ENCODE results near the gene NFIX.

The NFIX gene

DNA sequence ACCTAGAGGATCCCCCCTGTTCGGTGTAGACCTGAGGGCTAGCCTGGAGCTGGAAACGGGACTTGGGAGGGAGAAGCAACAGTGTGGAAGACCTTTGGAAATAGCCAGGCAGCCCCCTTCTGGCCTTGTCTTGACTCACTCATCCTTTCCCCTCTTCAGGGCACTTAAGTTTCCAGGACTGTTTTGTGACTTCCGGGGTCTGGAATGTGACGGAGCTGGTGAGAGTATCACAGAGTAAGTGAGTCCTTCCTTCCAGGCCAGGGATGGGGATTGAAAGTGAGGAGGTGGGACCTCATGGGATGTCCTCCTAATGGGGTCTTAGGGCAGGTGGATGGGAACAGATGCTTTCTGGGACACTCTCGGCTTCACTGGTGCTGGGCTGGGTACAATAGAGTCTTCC, 78.0 kb downstream of the NFIX start:
- no peak overlapping the region for H3K4me3 ChIP-seq (ENCODE audit: low read depth, low read length)
- peaks cover 40% of the 10 kb centered on the region; the same call in 1 of the 2 replicates for H3K27me3 ChIP-seq (ENCODE audit: control insufficient read depth, insufficient read depth, low read length)
- no peak overlapping the region for H3K9ac ChIP-seq (ENCODE audit: low read length)
- H3K9me3 ChIP-seq (ENCODE audit: control insufficient read depth, insufficient read depth, low read depth, low read length) = no peaks in the 10 kb centered on the region
- H3K4me1 ChIP-seq (ENCODE audit: control insufficient read depth, insufficient read depth, low read length) = peaks cover 29% of the 10 kb centered on the region
- no peaks in the 10 kb centered on the region for H3K36me3 ChIP-seq (ENCODE audit: control insufficient read depth, insufficient read depth, low read length)
- no peak overlapping the region for H3K27ac ChIP-seq (ENCODE audit: low read depth, low read length)

DNA sequence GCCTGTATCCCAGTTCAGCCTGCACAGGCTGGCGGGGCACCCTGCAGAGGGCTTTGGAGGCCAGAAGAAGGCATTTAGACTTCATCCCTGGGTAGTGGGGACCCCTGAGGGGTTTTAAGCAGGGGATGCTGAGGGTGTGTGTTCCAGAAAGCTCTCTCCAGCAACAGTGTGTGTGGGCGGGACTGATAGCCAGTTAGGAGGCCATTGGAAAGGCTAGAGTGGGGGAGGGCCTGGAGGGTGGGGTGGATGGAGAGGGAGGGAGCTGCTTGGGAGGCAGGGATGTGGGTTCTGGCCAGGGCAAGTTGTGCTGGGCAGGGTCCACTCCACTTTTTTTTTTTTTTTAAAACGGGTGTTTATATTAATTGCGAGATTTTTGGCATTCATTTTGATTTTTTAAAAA, 79.1 kb downstream of the NFIX start:
- Histone ChIP-seq H3K4me3 (ENCODE audit: low read depth, low read length) (no peak overlapping the region), H3K27me3 (ENCODE audit: control insufficient read depth, insufficient read depth, low read length) (peaks cover 33% of the 10 kb centered on the region), H3K9me3 (ENCODE audit: control insufficient read depth, insufficient read depth, low read depth, low read length) (no peaks in the 10 kb centered on the region), H3K9ac (ENCODE audit: low read length) (no peak overlapping the region), H3K36me3 (ENCODE audit: control insufficient read depth, insufficient read depth, low read length) (no peaks in the 10 kb centered on the region), H3K27ac (ENCODE audit: low read depth, low read length) (no peak overlapping the region), H3K4me1 (ENCODE audit: control insufficient read depth, insufficient read depth, low read length) (peaks cover 40% of the 10 kb centered on the region)

DNA sequence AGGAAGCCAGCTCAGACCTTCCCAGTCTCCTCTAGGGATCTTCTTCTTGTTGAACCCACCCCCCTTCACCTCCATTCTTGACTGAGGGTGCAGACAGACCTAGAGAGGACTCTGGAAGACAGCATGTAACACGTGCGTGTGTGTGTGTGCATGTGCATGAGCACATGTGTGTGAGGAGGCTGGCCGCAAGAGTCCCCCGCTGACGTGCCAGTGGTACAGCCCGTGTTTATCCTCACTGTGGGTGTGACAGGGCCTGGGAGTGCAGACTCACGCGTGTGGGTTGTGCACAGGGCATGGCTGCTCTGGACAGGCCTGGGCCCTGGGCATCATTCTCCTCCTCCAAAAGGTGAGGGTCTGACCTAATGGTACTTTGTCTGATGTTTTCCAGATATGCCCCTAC, 81.0 kb downstream of the NFIX start:
- no peak overlapping the region for H3K27ac ChIP-seq (ENCODE audit: low read depth, low read length)
- H3K4me1 ChIP-seq (ENCODE audit: control insufficient read depth, insufficient read depth, low read length) = peaks cover 38% of the 10 kb centered on the region
- H3K36me3 ChIP-seq (ENCODE audit: control insufficient read depth, insufficient read depth, low read length) = no peaks in the 10 kb centered on the region

DNA sequence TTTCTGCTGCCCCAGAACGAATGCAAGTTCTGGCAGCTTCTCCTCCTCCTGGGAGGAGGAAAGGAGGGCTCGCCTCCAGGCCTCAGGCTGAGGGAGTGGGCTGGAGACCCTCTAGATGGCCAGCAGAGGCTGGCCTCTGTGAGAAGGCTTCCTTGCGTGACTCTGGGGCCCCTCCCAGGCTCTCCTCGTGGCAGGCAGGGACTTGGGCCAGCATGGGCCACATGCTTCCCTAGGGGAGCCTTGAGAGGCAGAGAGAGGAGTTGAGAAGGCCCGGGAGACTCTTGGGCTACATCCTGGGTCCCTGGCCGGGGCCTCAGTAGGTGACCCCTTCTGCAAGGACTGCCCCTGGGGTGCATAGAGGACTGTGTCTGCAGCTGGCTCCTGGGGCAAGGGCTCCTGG, 81.5 kb downstream of the NFIX start:
- Histone ChIP-seq H3K27me3 (ENCODE audit: control insufficient read depth, insufficient read depth, low read length) (peaks cover 23% of the 10 kb centered on the region), H3K4me1 (ENCODE audit: control insufficient read depth, insufficient read depth, low read length) (peaks cover 38% of the 10 kb centered on the region), H3K27ac (ENCODE audit: low read depth, low read length) (no peak overlapping the region), H3K9me3 (ENCODE audit: control insufficient read depth, insufficient read depth, low read depth, low read length) (no peaks in the 10 kb centered on the region), H3K4me3 (ENCODE audit: low read depth, low read length) (no peak overlapping the region), H3K9ac (ENCODE audit: low read length) (no peak overlapping the region), H3K36me3 (ENCODE audit: control insufficient read depth, insufficient read depth, low read length) (no peaks in the 10 kb centered on the region)

More for the DNA sequence above, 81.0 kb downstream of the NFIX start:
- H3K4me3 ChIP-seq (ENCODE audit: low read depth, low read length) = no peak overlapping the region
- H3K27me3 ChIP-seq (ENCODE audit: control insufficient read depth, insufficient read depth, low read length) = peaks cover 24% of the 10 kb centered on the region
- no peaks in the 10 kb centered on the region for H3K9me3 ChIP-seq (ENCODE audit: control insufficient read depth, insufficient read depth, low read depth, low read length)
- H3K9ac ChIP-seq (ENCODE audit: low read length) = no peak overlapping the region

DNA sequence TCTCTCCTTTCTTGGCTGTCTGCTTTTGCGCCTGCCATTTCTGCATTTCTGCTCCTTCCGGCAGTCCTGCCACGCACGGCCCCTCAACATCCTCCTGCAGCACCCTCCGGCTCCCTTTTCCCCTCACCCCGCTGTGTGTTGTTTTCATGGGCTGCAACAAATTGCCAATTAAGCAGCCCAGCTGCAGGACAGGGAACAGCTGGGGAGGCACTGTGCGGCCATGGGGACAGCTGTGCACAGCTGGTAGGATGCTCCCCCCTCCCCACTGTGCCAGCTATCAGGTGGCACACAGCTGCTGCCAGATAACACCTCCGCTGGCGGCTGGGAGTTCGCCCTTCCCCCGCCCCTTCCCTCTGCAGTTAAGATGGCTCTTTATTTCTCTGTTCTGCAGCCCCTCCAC, 82.0 kb downstream of the NFIX start:
- peaks cover 23% of the 10 kb centered on the region for H3K27me3 ChIP-seq (ENCODE audit: control insufficient read depth, insufficient read depth, low read length)
- H3K9me3 ChIP-seq (ENCODE audit: control insufficient read depth, insufficient read depth, low read depth, low read length) = no peaks in the 10 kb centered on the region
- H3K4me1 ChIP-seq (ENCODE audit: control insufficient read depth, insufficient read depth, low read length) = peaks cover 38% of the 10 kb centered on the region
- H3K4me3 ChIP-seq (ENCODE audit: low read depth, low read length) = 0 out of 2 replicates have a peak overlapping the region, but pooled peaks have one; percentile 15
- no peak overlapping the region for H3K27ac ChIP-seq (ENCODE audit: low read depth, low read length)
- no peak overlapping the region for H3K9ac ChIP-seq (ENCODE audit: low read length)
- H3K36me3 ChIP-seq (ENCODE audit: control insufficient read depth, insufficient read depth, low read length) = no peaks in the 10 kb centered on the region

DNA sequence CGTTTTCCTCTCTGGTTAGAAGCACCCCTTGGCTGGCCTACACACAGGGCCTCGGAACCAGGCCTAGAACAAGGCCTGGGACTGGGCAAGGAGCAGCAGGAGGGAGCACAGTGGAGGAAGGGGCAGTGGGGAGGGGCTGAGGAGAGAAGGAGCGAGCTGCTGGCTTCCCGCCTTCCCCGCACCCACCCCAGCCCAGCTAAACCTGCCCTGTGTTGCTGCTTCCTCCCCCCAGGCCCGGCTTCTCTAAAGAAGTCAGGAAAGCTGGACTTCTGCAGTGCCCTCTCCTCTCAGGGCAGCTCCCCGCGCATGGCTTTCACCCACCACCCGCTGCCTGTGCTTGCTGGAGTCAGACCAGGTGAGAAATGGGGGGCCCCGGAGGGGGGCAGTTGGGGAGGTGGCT, 83.1 kb downstream of the NFIX start:
- Histone ChIP-seq H3K9ac (ENCODE audit: low read length) (no peak overlapping the region), H3K9me3 (ENCODE audit: control insufficient read depth, insufficient read depth, low read depth, low read length) (no peaks in the 10 kb centered on the region), H3K4me3 (ENCODE audit: low read depth, low read length) (no peak overlapping the region), H3K27me3 (ENCODE audit: control insufficient read depth, insufficient read depth, low read length) (peaks cover 24% of the 10 kb centered on the region), H3K27ac (ENCODE audit: low read depth, low read length) (no peak overlapping the region), H3K36me3 (ENCODE audit: control insufficient read depth, insufficient read depth, low read length) (no peaks in the 10 kb centered on the region), H3K4me1 (ENCODE audit: control insufficient read depth, insufficient read depth, low read length) (peaks cover 46% of the 10 kb centered on the region)

DNA sequence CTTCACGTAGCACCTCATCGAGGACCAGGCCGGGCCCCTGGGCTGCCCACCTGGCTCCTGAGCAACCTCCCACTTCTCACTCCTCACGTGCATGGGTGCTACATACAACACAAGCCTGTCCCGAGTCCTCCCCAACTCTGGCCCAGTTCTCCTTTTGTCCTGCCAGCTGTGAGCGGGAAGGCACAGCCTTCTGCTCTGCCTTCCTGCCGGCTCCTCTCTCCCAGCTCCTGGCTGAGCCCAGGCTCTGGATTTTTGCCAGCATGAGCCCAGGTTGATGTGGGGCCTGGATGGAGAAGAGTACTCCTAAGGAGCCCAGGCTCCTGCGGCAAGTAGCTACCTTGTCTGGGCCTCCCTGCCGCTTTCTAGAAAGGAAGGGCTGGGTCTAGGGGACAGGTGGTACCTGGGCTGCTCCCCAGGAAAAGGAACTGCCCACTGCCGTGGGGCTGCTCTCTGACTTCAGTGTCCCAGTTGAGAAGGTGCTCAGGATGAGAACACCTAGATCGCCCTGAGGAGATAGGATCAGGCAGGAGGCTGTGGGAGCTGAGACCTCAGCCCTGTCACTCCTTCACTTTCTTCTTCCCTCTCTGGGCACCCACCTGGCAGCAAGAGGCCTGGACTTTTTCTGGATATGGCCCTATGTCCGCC, 83.7 kb downstream of the NFIX start:
- Histone ChIP-seq H3K27ac (ENCODE audit: low read depth, low read length) (no peak overlapping the region), H3K4me3 (ENCODE audit: low read depth, low read length) (no peak overlapping the region), H3K9ac (ENCODE audit: low read length) (no peak overlapping the region), H3K36me3 (ENCODE audit: control insufficient read depth, insufficient read depth, low read length) (no peaks in the 10 kb centered on the region), H3K27me3 (ENCODE audit: control insufficient read depth, insufficient read depth, low read length) (peaks cover 28% of the 10 kb centered on the region), H3K4me1 (ENCODE audit: control insufficient read depth, insufficient read depth, low read length) (peaks cover 49% of the 10 kb centered on the region), H3K9me3 (ENCODE audit: control insufficient read depth, insufficient read depth, low read depth, low read length) (no peaks in the 10 kb centered on the region)

DNA sequence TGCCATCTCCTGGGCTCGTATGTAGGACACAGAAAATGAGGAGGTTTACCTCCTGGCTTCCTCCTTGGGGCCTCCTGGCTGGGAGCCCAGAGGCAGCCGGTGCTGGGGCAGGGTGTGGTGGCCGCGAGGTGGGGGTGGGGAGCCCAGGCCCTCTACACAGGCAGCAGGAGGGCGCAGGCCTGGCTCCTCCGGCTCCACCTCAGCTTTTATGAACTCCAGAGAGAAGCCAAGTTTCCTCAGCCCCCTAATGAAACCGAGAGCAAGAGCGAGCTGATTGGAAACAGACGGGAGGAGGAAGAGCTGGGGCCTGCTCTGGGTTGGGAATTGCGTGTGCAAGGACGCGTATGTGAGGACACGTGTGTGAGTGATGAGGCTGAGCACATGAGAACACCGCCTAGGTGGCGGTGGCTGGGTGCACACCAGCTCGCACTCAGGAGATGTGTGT, 84.3 kb downstream of the NFIX start:
- Histone ChIP-seq H3K36me3 (ENCODE audit: control insufficient read depth, insufficient read depth, low read length) (no peaks in the 10 kb centered on the region), H3K4me1 (ENCODE audit: control insufficient read depth, insufficient read depth, low read length) (peaks cover 49% of the 10 kb centered on the region), H3K4me3 (ENCODE audit: low read depth, low read length) (no peak overlapping the region), H3K27me3 (ENCODE audit: control insufficient read depth, insufficient read depth, low read length) (peaks cover 28% of the 10 kb centered on the region), H3K9ac (ENCODE audit: low read length) (no peak overlapping the region), H3K27ac (ENCODE audit: low read depth, low read length) (no peak overlapping the region), H3K9me3 (ENCODE audit: control insufficient read depth, insufficient read depth, low read depth, low read length) (no peaks in the 10 kb centered on the region)

DNA sequence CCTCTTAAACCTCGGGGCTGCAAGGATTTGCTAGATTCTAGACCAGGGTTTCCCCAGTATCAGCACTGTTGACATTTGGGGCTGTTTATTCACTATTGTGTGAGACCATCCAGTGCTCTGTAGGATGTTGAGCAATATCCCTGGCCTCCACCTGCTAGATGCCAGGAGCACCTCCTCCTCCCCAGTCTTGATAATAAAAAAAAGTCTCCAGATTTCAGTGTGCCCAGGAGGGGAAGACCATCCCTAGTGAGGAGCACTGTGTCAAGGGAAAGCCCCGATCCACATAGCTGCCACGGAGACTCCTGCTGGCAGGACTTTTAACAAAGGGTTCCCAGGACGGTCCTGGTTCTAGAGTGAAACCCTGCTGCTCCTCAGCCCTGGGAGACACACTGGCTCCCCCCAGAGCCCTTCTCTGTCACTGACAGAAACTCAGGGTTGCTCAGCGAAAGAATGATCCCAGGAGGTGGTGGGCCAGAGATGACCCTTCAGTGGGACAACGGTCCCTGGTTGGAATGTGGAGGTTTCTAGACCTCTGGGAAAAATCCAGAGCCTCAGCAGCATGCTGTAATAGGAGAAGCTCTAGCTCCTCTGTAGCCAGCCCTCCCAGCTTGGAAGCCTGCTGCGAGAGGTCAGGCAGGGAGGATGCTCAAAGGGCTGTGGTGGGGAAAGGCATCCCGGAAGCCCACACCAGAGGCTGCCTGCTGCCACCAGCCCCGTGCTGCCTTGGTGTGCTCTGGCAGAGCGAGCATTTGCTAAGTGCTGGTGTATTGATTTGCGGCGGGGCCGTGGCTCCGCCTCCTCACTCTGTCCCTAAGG, 87.1 kb downstream of the NFIX start:
- Histone ChIP-seq H3K9me3 (ENCODE audit: control insufficient read depth, insufficient read depth, low read depth, low read length) (no peaks in the 10 kb centered on the region), H3K36me3 (ENCODE audit: control insufficient read depth, insufficient read depth, low read length) (no peaks in the 10 kb centered on the region), H3K27me3 (ENCODE audit: control insufficient read depth, insufficient read depth, low read length) (peaks cover 18% of the 10 kb centered on the region), H3K27ac (ENCODE audit: low read depth, low read length) (no peak overlapping the region), H3K4me3 (ENCODE audit: low read depth, low read length) (no peak overlapping the region), H3K4me1 (ENCODE audit: control insufficient read depth, insufficient read depth, low read length) (peaks cover 35% of the 10 kb centered on the region), H3K9ac (ENCODE audit: low read length) (no peak overlapping the region)

DNA sequence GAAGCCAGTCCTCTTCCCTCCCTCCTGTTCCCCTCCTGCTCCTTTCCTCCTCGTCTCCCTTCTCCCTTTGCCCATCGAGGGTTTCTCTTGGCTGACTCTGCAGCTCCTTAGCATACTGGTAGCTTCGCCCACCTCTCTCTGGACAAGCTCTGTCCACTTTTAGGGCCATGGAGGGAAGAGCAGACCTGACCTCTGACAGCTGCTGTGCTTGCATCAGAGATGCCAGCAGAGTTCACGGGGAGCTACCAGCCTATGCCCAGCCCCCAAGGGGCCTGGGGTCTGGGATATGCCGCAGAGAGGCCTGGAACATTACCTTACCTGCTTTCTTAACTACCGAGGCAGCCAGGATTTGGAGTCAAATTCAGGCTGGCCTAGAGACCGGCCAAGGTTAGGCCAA, 87.7 kb downstream of the NFIX start:
- Histone ChIP-seq H3K4me3 (ENCODE audit: low read depth, low read length) (no peak overlapping the region), H3K36me3 (ENCODE audit: control insufficient read depth, insufficient read depth, low read length) (no peaks in the 10 kb centered on the region), H3K4me1 (ENCODE audit: control insufficient read depth, insufficient read depth, low read length) (peaks cover 29% of the 10 kb centered on the region), H3K9ac (ENCODE audit: low read length) (no peak overlapping the region), H3K9me3 (ENCODE audit: control insufficient read depth, insufficient read depth, low read depth, low read length) (no peaks in the 10 kb centered on the region), H3K27ac (ENCODE audit: low read depth, low read length) (no peak overlapping the region), H3K27me3 (ENCODE audit: control insufficient read depth, insufficient read depth, low read length) (peaks cover 19% of the 10 kb centered on the region)

DNA sequence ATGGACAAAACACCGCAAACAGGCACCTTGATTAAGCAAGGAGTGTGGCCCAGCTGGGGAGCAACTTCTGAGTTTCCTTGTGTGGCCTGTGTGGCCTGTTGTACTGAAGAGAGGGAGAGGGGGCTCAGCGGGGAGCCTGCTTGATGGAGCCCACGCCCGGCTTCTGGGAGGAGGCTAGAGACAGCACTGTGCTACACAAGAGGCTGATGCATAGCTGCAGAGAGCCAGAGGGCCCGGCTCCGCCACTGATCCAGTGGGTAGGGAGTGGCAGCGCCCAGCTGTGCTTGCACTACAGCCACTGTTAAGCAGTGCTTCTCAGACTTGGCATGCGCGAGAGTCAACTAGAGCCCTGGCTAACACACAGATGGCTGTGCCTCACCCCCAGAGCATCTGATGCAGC, 88.4 kb downstream of the NFIX start:
- H3K27me3 ChIP-seq (ENCODE audit: control insufficient read depth, insufficient read depth, low read length) = peaks cover 19% of the 10 kb centered on the region
- no peaks in the 10 kb centered on the region for H3K9me3 ChIP-seq (ENCODE audit: control insufficient read depth, insufficient read depth, low read depth, low read length)
- peaks cover 23% of the 10 kb centered on the region for H3K4me1 ChIP-seq (ENCODE audit: control insufficient read depth, insufficient read depth, low read length)
- no peaks in the 10 kb centered on the region for H3K36me3 ChIP-seq (ENCODE audit: control insufficient read depth, insufficient read depth, low read length)
- no peak overlapping the region for H3K4me3 ChIP-seq (ENCODE audit: low read depth, low read length)
- no peak overlapping the region for H3K9ac ChIP-seq (ENCODE audit: low read length)
- no peak overlapping the region for H3K27ac ChIP-seq (ENCODE audit: low read depth, low read length)
